Ammon's horn (tissue), 1 donor: Measurements from ENCODE around the gene GP9.
"Not testable (repeated sequence)": the region's sequence is repeated elsewhere in the genome, so short reads cannot be mapped to it uniquely, and the experiment has no call there.

ENCODE experiments used
- DNase-seq: peaks from one replicate; pipeline ENCODE4 v3.0.0-alpha.2; 2016; ENCODE audit warnings: low spot score

Gene GP9

DNA sequence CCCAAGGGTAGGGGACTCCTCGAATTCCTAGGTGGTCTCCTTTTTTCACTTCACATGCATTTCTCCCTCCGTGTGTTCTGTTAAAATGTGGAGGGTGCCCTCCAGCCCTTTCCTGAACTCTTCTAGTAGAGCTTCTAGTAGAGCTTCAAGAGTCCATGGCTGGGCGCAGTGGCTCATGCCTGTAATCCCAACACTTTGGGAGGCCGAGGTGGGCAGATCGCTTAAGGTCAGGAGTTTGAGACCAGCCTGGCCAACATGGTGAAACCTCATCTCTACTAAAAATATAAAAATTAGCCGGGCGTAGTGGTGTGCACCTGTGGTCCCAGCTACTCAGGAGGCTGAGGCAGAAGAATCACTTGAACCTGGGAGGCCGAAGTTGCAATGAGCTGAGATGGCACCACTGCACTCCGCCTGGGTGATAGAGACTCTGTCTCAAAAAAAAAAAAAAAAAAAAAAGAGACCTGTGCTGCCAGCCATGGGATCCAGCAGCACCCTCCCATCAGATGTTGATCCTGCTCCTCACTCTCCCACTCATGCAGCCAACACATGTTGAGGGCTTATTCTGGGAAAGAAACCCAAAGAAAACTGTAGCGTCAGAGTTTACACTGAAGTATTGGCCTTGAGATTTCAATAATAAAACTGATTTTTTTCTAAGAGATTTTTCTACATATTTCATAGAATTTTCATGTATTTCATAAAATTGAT is 50.6 kb downstream of the GP9 start:
- DNase-seq: not testable (repeated sequence)
